ENCODE measurements around the gene SLC41A3. TPM values are rescaled to one million over a fixed set of nuclear protein-coding genes. Genes with fewer than 3 reads are reported as not detected.
"Not testable (repeated sequence)": the region's sequence is repeated elsewhere in the genome, so short reads cannot be mapped to it uniquely, and the experiment has no call there.

SLC41A3 gene
- total RNA-seq, 3 donors from 2014 or later, result 23.0 to 33.9 (median 31.2) TPM

DNA sequence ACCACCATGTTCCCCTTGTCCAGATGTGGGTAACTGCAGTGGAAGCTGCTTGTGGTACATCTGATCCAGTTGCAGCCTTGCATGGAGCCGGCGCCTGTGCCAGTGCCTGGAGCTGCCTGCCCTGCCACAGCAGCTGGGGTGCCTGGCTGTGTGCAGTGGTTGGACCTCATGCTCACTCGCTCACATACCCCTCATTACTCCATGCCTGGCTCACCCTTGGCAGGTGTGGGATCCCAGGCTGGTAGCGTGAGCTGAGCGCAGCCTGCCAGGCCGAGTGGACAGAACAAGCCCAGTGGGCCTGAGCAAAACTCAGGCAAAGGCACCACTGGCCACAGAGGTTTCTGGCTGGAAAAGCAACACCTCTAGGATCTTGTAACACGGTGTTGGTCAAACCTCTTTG is 79.2 kb downstream of the SLC41A3 start:
- DNase-seq, result no peak
- no peaks in the 10 kb centered on the region for H3K4me1 ChIP-seq (ENCODE audit: low read depth)
- no peak for TF ChIP-seq CTCF (IDR thresholded peaks at IDR 0.05)
- no peak for ATAC-seq
- no peak overlapping the region for H3K4me3 ChIP-seq
- intact Hi-C loops (cut with DNase I, micrococcal nuclease), result no loop called here
- H3K9me3 ChIP-seq, result peaks cover 24% of the 10 kb centered on the region
- H3K36me3 ChIP-seq (ENCODE audit: low read depth), result no peaks in the 10 kb centered on the region

- no peak for TF ChIP-seq CTCF (IDR thresholded peaks at IDR 0.05)
- intact Hi-C loops (cut with DNase I, micrococcal nuclease), result no loop called here
- Histone ChIP-seq H3K9me3 (peaks cover 29% of the 10 kb centered on the region), H3K4me3 (no peak overlapping the region), H3K36me3 (ENCODE audit: low read depth) (no peaks in the 10 kb centered on the region), H3K4me1 (ENCODE audit: low read depth) (no peaks in the 10 kb centered on the region)
- ATAC-seq (no peak), DNase-seq (no peak)
These were observed 79.7 kb downstream of the SLC41A3 start for GRCh38 chr3:126004217-126004616.

DNA sequence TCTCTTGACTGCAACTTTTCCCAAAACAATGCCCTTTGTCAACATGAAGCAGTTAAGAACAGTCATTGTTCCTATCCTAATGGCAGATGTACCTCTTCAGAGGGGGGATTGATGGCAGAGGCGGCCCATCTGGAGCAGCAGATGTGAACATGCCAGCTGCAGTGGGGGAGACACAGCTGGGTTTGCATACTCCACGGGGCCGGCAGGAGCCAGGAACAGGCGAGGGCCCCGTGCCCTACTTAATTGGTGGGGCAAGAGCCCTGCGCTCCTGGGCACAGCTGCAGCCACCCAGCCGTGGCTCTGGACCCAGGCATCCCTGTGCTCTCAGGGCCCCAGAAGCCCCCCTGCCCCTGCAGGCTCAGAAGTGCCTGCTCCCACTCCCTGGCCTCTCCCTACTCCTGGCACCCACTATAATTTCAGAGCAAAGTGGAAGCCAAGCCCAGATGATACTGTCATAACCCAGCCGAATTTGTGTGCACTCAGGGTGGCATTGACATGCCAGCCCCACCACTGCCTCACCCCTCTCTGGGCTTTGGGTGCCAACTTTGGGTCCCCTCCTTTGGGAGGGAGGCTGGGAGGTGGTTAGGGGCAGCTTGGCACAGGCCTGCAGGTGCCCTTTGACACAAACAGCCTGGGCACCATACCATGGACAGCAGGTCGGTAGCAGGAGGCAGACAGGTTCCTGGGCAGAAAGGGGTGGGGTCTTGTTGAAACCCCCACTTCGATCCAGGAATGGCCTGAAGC is 80.3 kb downstream of the SLC41A3 start:
- Histone ChIP-seq H3K9me3 (peaks cover 34% of the 10 kb centered on the region), H3K36me3 (ENCODE audit: low read depth) (no peaks in the 10 kb centered on the region), H3K4me3 (no peak overlapping the region), H3K4me1 (ENCODE audit: low read depth) (no peaks in the 10 kb centered on the region)
- no peak for TF ChIP-seq CTCF (IDR thresholded peaks at IDR 0.05)
- intact Hi-C loops (cut with DNase I, micrococcal nuclease), result no loop called here
- no peak for DNase-seq
- ATAC-seq, result no peak

- no peak for TF ChIP-seq CTCF (IDR thresholded peaks at IDR 0.05)
- intact Hi-C loops (cut with DNase I, micrococcal nuclease), result no loop called here
- H3K4me1 ChIP-seq (ENCODE audit: low read depth), result no peaks in the 10 kb centered on the region
- H3K36me3 ChIP-seq (ENCODE audit: low read depth), result no peaks in the 10 kb centered on the region
- no peak overlapping the region for H3K4me3 ChIP-seq
- DNase-seq (no peak), ATAC-seq (no peak)
- peaks cover 44% of the 10 kb centered on the region for H3K9me3 ChIP-seq
These were observed 81.7 kb downstream of the SLC41A3 start for GRCh38 chr3:126002189-126002588.

DNA sequence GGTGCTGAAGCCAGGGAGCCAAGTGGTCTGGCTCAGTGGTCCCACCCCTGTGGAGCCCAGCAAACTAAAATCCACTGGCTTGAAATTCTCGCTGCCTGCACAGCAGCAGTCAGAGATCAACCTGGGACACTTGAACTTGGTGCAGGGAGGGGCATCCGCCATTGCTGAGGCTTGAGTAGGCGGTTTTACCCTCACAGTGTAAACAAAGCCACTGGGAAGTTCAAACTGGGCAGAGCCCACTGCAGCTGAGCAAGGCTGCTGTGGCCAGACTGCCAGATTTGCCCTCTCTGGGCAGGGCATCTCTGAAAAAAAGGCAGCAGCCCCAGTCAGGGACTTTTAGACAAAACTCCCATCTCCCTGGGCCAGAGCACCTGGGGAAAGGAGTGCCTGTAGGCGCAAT is 87.2 kb downstream of the SLC41A3 start:
- ATAC-seq; H3K4me3 ChIP-seq; DNase-seq; intact Hi-C loops (cut with DNase I, micrococcal nuclease); H3K36me3 ChIP-seq (ENCODE audit: low read depth); H3K4me1 ChIP-seq (ENCODE audit: low read depth): not testable (repeated sequence)
- H3K9me3 ChIP-seq, result peaks cover 49% of the 10 kb centered on the region

- intact Hi-C loops (cut with DNase I, micrococcal nuclease), result no loop called here
- no peak for TF ChIP-seq CTCF (IDR thresholded peaks at IDR 0.05)
- Histone ChIP-seq H3K9me3 (no peaks in the 10 kb centered on the region), H3K36me3 (ENCODE audit: low read depth) (no peaks in the 10 kb centered on the region), H3K4me3 (peak overlapping the region; percentile 48), H3K4me1 (ENCODE audit: low read depth) (peaks cover 10% of the 10 kb centered on the region)
- ATAC-seq (peak; percentile 97), DNase-seq (peak; percentile 82 to 88 (median 87))
These were observed 93.5 kb downstream of the SLC41A3 start for GRCh38 chr3:125990253-125990970.

DNA sequence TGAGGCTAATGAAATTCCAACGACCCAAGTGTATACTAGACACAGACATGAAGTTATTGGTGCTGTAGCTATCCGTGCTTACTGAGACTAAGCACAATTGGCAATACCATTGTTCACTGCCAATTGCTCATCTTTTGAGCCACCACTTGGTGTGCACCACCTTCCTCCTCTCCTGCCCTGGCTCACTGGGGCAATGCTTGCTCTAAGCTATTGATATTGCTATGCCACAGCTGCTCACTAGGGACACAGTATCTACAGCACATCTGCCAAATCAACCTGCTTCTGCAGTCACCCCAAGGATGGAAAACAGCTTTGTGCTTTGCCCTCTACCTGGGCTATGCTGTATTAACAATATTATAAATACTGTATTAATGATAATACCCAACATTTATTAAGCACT is 99.0 kb downstream of the SLC41A3 start:
- H3K4me1 ChIP-seq (ENCODE audit: low read depth); H3K36me3 ChIP-seq (ENCODE audit: low read depth); H3K9me3 ChIP-seq; H3K4me3 ChIP-seq; DNase-seq; ATAC-seq; intact Hi-C loops (cut with DNase I, micrococcal nuclease): not testable (repeated sequence)

DNA sequence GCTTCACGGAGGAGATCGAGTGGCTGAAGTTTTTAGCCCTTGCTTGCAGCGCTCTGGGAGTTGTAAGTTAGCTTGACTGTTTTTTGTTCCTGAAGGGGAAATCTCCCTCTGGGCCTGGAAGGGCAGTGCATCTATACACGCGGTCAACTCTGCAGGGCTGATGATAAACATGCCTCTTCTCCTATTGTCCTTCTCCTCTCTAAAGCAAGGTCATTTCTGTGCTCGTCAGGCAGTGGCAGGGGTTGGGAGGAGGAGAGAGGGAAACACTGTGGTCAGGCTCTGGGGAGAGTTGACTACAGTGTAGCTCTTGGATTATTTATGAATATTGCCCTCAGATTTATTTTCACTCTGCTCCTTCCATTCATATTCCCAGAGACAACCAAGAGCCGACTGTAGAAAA is 106.8 kb downstream of the SLC41A3 start:
- H3K4me1 ChIP-seq (ENCODE audit: low read depth); intact Hi-C loops (cut with DNase I, micrococcal nuclease); H3K36me3 ChIP-seq (ENCODE audit: low read depth); ATAC-seq; H3K9me3 ChIP-seq; H3K4me3 ChIP-seq; DNase-seq: not testable (repeated sequence)

DNA sequence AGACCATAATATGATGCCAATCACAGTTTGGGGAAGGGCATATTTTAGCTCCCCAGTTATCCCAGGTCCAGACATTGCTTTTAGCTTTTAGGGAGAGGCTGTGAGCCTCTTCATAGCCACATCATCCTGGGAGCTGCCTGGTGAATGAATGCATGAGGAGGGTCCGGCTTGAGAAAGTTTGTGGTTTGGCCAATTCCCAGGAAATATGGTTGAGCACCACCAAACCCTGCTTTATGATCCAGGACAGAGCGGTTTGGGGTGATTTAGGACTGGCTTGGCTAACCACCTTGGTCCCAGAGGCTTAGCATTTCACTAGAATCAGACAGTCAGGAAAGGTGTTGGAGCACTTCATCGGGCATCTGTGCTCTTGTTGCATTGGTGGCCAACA is 107.9 kb downstream of the SLC41A3 start:
- H3K9me3 ChIP-seq; DNase-seq; H3K4me3 ChIP-seq; H3K36me3 ChIP-seq (ENCODE audit: low read depth); intact Hi-C loops (cut with DNase I, micrococcal nuclease); H3K4me1 ChIP-seq (ENCODE audit: low read depth); ATAC-seq: not testable (repeated sequence)

All from mucosa of descending colon (tissue), 3 donors.